ENCODE data around the gene PLCL2.

- TF ChIP-seq TAF1 (IDR thresholded peaks at IDR 0.05; ENCODE audit: borderline replicate concordance, low read depth, low read length) (no peak), POLR2A (IDR thresholded peaks at IDR 0.05; ENCODE audit: low read depth, low read length) (no peak)
Observed at GRCh38 chr3:16841041-16841753, 43.6 kb upstream of the PLCL2 start.
